GM23338 (cell line): ENCODE data around the gene TSPAN3.

ENCODE experiments used
- CREB1 ChIP-seq: fragments of 250-450 bp; sonication (Bioruptor Pico); IDR thresholded peaks from 2 replicates; pipeline ENCODE4 v1.5.0; 2020; ENCODE audit warnings: low read depth, mild to moderate bottlenecking, moderate library complexity
- TF ChIP-seq, protein P1 (sequence below), 2 experiments: fragments of 200-600 bp in 1 of 2; sonication (generic) in 1 of 2; conservative IDR thresholded peaks; 2 replicates each; pipeline versions ENCODE4 v1.5.1 to v1.6.1; 2016 to 2017; ENCODE audit warnings: antibody characterized with exemption in 2 of 2, low read depth in 2 of 2, mild to moderate bottlenecking in 2 of 2, moderate library complexity in 1 of 2

DNA sequence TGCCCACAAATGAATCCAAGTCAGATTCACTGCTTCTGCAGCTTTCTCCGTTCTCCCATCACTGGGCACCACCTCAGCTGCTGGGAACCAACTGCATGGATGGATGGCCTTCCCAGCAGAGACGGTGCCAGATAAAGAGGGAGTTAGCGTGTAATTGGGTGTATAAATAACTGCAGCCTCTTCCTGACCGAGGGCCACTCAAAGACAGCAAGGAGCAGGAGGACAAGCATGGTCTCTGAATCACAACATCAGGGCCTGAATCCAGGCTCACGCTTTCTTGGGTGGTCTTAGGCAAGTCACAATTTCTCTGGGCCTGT, 31.7 kb downstream of the TSPAN3 start:
- TF ChIP-seq, protein P1, sequence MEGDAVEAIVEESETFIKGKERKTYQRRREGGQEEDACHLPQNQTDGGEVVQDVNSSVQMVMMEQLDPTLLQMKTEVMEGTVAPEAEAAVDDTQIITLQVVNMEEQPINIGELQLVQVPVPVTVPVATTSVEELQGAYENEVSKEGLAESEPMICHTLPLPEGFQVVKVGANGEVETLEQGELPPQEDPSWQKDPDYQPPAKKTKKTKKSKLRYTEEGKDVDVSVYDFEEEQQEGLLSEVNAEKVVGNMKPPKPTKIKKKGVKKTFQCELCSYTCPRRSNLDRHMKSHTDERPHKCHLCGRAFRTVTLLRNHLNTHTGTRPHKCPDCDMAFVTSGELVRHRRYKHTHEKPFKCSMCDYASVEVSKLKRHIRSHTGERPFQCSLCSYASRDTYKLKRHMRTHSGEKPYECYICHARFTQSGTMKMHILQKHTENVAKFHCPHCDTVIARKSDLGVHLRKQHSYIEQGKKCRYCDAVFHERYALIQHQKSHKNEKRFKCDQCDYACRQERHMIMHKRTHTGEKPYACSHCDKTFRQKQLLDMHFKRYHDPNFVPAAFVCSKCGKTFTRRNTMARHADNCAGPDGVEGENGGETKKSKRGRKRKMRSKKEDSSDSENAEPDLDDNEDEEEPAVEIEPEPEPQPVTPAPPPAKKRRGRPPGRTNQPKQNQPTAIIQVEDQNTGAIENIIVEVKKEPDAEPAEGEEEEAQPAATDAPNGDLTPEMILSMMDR (conservative IDR thresholded peaks at IDR 0.05; ENCODE audit: low read depth in 2 of 2): no peak
- TF ChIP-seq CREB1: no peak
